ENCODE results near the gene PDE1A.

DNA sequence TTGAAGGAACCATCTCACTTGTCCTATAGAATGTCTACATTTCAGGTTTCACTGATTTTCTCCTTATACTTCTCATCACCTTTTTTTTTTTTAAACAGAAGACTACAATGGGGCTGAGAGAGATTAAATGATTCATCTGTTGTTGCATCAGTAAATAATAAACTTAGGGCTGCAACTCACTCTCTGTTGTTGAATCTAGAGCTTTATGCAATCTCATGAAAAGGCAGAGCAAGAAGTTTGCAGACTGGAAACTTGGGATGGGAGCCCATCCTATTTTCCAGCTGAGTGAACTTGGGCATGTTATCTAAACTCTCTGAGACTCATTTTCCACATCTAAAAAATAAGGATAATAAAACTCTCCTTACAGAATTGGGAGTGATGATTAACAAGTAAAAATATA is 58.4 kb downstream of the PDE1A start:
- TF ChIP-seq, protein P1, sequence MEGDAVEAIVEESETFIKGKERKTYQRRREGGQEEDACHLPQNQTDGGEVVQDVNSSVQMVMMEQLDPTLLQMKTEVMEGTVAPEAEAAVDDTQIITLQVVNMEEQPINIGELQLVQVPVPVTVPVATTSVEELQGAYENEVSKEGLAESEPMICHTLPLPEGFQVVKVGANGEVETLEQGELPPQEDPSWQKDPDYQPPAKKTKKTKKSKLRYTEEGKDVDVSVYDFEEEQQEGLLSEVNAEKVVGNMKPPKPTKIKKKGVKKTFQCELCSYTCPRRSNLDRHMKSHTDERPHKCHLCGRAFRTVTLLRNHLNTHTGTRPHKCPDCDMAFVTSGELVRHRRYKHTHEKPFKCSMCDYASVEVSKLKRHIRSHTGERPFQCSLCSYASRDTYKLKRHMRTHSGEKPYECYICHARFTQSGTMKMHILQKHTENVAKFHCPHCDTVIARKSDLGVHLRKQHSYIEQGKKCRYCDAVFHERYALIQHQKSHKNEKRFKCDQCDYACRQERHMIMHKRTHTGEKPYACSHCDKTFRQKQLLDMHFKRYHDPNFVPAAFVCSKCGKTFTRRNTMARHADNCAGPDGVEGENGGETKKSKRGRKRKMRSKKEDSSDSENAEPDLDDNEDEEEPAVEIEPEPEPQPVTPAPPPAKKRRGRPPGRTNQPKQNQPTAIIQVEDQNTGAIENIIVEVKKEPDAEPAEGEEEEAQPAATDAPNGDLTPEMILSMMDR (IDR thresholded peaks at IDR 0.05) = no peak
- no peak for TF ChIP-seq POLR2A (IDR thresholded peaks at IDR 0.05)

Data from breast epithelium (tissue), 3 donors.